Measurements from ENCODE around the gene GDI2.

DNA sequence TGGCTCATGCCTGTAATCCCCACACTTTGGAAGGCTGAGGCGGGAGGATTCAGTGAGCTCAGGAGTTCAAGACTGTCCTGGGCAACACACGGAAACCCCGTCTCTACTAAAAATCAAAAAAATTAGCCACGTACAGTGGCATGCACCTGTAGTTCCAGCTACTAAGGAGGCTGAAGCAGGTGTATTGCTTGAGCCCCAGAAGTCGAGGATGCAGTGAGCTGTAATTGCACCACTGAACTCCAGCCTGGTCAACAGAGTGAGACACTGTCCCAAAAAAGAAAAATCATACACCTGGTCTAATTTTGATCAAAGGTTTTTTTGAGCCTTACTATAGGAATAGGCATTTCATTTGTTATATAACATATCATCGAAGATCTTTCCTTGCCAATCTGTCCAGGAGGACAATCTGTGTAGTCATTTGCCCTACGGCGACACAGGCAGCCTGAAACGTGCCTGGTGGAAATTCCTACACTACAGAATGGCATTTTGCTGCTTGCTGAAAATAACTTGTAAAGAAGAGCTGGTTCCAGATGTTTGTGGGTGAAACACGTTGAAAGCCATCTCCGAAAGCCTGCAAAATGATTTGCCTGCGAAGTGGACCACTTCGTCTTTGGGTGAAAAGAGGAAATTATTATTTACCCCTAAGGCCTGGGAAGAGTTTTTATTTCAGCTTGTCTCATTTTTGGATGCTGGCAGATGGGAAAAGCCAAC is 31.3 kb upstream of the GDI2 start:
- no peak for TF ChIP-seq POLR2A (IDR thresholded peaks at IDR 0.05; ENCODE audit: low read depth)
- TF ChIP-seq, protein P1, sequence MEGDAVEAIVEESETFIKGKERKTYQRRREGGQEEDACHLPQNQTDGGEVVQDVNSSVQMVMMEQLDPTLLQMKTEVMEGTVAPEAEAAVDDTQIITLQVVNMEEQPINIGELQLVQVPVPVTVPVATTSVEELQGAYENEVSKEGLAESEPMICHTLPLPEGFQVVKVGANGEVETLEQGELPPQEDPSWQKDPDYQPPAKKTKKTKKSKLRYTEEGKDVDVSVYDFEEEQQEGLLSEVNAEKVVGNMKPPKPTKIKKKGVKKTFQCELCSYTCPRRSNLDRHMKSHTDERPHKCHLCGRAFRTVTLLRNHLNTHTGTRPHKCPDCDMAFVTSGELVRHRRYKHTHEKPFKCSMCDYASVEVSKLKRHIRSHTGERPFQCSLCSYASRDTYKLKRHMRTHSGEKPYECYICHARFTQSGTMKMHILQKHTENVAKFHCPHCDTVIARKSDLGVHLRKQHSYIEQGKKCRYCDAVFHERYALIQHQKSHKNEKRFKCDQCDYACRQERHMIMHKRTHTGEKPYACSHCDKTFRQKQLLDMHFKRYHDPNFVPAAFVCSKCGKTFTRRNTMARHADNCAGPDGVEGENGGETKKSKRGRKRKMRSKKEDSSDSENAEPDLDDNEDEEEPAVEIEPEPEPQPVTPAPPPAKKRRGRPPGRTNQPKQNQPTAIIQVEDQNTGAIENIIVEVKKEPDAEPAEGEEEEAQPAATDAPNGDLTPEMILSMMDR (IDR thresholded peaks at IDR 0.05) = no peak
- TF ChIP-seq EP300 (IDR thresholded peaks at IDR 0.05) = no peak
- no peak for TF ChIP-seq POLR2AphosphoS5 (IDR thresholded peaks at IDR 0.05)

All from esophagus muscularis mucosa (tissue), 4 donors.